GM12864 (cell line): Measurements from ENCODE around the gene DYDC2.

Source experiments
- DNase-seq: peaks from one replicate; pipeline ENCODE4 v3.0.0-alpha.2; 2011; ENCODE audit warnings: low read depth
- H3K4me3 ChIP-seq: 2 replicates; pipeline ENCODE4 v1.5.1; 2011; ENCODE audit warnings: mild to moderate bottlenecking, low read depth, low read length, control low read depth
- CTCF ChIP-seq: IDR thresholded peaks from 2 replicates; pipeline ENCODE4 v1.5.1; 2011; ENCODE audit warnings: low read depth, mild to moderate bottlenecking, moderate library complexity, low read length, control low read depth, inconsistent platforms; ENCODE audit errors: missing control alignments

Gene DYDC2

GRCh38 chr10:80411267-80411668 lies 54.7 kb downstream of the DYDC2 start:
- DNase-seq = no peak
- TF ChIP-seq CTCF = no peak
- H3K4me3 ChIP-seq = no peak overlapping the region

- H3K4me3 ChIP-seq = no peak overlapping the region
- no peak for DNase-seq
- no peak for TF ChIP-seq CTCF
Observed at GRCh38 chr10:80411681-80412220, 55.2 kb downstream of the DYDC2 start.

- H3K4me3 ChIP-seq = no peak overlapping the region
- no peak for DNase-seq
- no peak for TF ChIP-seq CTCF
Observed at GRCh38 chr10:80412486-80412885, 55.9 kb downstream of the DYDC2 start.

- no peak overlapping the region for H3K4me3 ChIP-seq
- DNase-seq = no peak
- no peak for TF ChIP-seq CTCF
Observed at GRCh38 chr10:80413271-80413996, 56.9 kb downstream of the DYDC2 start.

- TF ChIP-seq CTCF = no peak
- no peak overlapping the region for H3K4me3 ChIP-seq
- DNase-seq = no peak
Observed at GRCh38 chr10:80414142-80414895, 57.7 kb downstream of the DYDC2 start.

- DNase-seq = no peak
- no peak overlapping the region for H3K4me3 ChIP-seq
- no peak for TF ChIP-seq CTCF
Observed at GRCh38 chr10:80415734-80416478, 59.3 kb downstream of the DYDC2 start.
